Measurements from ENCODE around the gene PNMA8B. TPM values are rescaled to one million over a fixed set of nuclear protein-coding genes. Genes with fewer than 3 reads are reported as not detected.

Gene PNMA8B
- total RNA-seq, 1 experiment from 2014 or later, result not detected

- in situ Hi-C loops (cut with HindIII; ENCODE audit: low pct_unique_long_range_greater_than_20kb, low sequenced_read_pairs), result no loop called here
- DNase-seq (ENCODE audit: low read depth), result no peak
These were observed 4.9 kb downstream of the PNMA8B start for GRCh38 chr19:46490774-46491173.

- DNase-seq (ENCODE audit: low read depth), result no peak
- in situ Hi-C loops (cut with HindIII; ENCODE audit: low pct_unique_long_range_greater_than_20kb, low sequenced_read_pairs), result no loop called here
These were observed 6.0 kb downstream of the PNMA8B start for GRCh38 chr19:46489445-46490272.

GRCh38 chr19:46488551-46488950 lies 7.1 kb downstream of the PNMA8B start:
- in situ Hi-C loops (cut with HindIII; ENCODE audit: low pct_unique_long_range_greater_than_20kb, low sequenced_read_pairs), result no loop called here
- DNase-seq (ENCODE audit: low read depth), result no peak

GRCh38 chr19:46487802-46488445 lies 7.7 kb downstream of the PNMA8B start:
- in situ Hi-C loops (cut with HindIII; ENCODE audit: low pct_unique_long_range_greater_than_20kb, low sequenced_read_pairs), result no loop called here
- DNase-seq (ENCODE audit: low read depth), result peak; percentile 63

- in situ Hi-C loops (cut with HindIII; ENCODE audit: low pct_unique_long_range_greater_than_20kb, low sequenced_read_pairs), result no loop called here
These were observed 8.4 kb downstream of the PNMA8B start for GRCh38 chr19:46487178-46487801.

GRCh38 chr19:46486358-46486757 lies 9.3 kb downstream of the PNMA8B start:
- no peak for DNase-seq (ENCODE audit: low read depth)
- in situ Hi-C loops (cut with HindIII; ENCODE audit: low pct_unique_long_range_greater_than_20kb, low sequenced_read_pairs), result no loop called here

More at GRCh38 chr19:46487178-46487801, 8.4 kb downstream of the PNMA8B start:
- no peak for DNase-seq (ENCODE audit: low read depth)

- in situ Hi-C loops (cut with HindIII; ENCODE audit: low pct_unique_long_range_greater_than_20kb, low sequenced_read_pairs), result no loop called here
- DNase-seq (ENCODE audit: low read depth), result no peak
These were observed 11.0 kb downstream of the PNMA8B start for GRCh38 chr19:46484656-46485055.

GRCh38 chr19:46482631-46483030 lies 13.0 kb downstream of the PNMA8B start:
- in situ Hi-C loops (cut with HindIII; ENCODE audit: low pct_unique_long_range_greater_than_20kb, low sequenced_read_pairs), result no loop called here
- DNase-seq (ENCODE audit: low read depth), result no peak

GRCh38 chr19:46481947-46482346 lies 13.7 kb downstream of the PNMA8B start:
- in situ Hi-C loops (cut with HindIII; ENCODE audit: low pct_unique_long_range_greater_than_20kb, low sequenced_read_pairs), result no loop called here
- no peak for DNase-seq (ENCODE audit: low read depth)

GRCh38 chr19:46481223-46481848 lies 14.3 kb downstream of the PNMA8B start:
- in situ Hi-C loops (cut with HindIII; ENCODE audit: low pct_unique_long_range_greater_than_20kb, low sequenced_read_pairs), result no loop called here
- DNase-seq (ENCODE audit: low read depth), result no peak

GRCh38 chr19:46480415-46480814 lies 15.3 kb downstream of the PNMA8B start:
- in situ Hi-C loops (cut with HindIII; ENCODE audit: low pct_unique_long_range_greater_than_20kb, low sequenced_read_pairs), result no loop called here
- DNase-seq (ENCODE audit: low read depth), result no peak

- DNase-seq (ENCODE audit: low read depth), result peak; percentile 36
- in situ Hi-C loops (cut with HindIII; ENCODE audit: low pct_unique_long_range_greater_than_20kb, low sequenced_read_pairs), result no loop called here
These were observed 17.2 kb downstream of the PNMA8B start for GRCh38 chr19:46478356-46478986.

- in situ Hi-C loops (cut with HindIII; ENCODE audit: low pct_unique_long_range_greater_than_20kb, low sequenced_read_pairs), result no loop called here
- DNase-seq (ENCODE audit: low read depth), result no peak
These were observed 19.7 kb downstream of the PNMA8B start for GRCh38 chr19:46475986-46476385.

GRCh38 chr19:46474211-46474610 lies 21.5 kb downstream of the PNMA8B start:
- in situ Hi-C loops (cut with HindIII; ENCODE audit: low pct_unique_long_range_greater_than_20kb, low sequenced_read_pairs), result no loop called here
- DNase-seq (ENCODE audit: low read depth), result no peak

- in situ Hi-C loops (cut with HindIII; ENCODE audit: low pct_unique_long_range_greater_than_20kb, low sequenced_read_pairs), result no loop called here
- no peak for DNase-seq (ENCODE audit: low read depth)
These were observed 23.1 kb downstream of the PNMA8B start for GRCh38 chr19:46472592-46472991.

- DNase-seq (ENCODE audit: low read depth), result no peak
- in situ Hi-C loops (cut with HindIII; ENCODE audit: low pct_unique_long_range_greater_than_20kb, low sequenced_read_pairs), result no loop called here
These were observed 23.7 kb downstream of the PNMA8B start for GRCh38 chr19:46471811-46472543.

- in situ Hi-C loops (cut with HindIII; ENCODE audit: low pct_unique_long_range_greater_than_20kb, low sequenced_read_pairs), result no loop called here
- DNase-seq (ENCODE audit: low read depth), result peak; percentile 50
These were observed 24.4 kb downstream of the PNMA8B start, which contains the start of gene PNMA8A for GRCh38 chr19:46471116-46471733. Gene PNMA8A (minus strand): TSS chr19:46471563. CDS start chr19:46471035, 528 bp downstream.
